HG03432 (cell line): ENCODE results near the gene DNMT3A.

ENCODE experiments used
- ATAC-seq: cut with Tn5 transposase; IDR thresholded peaks from one replicate; pipeline ENCODE4 v1.9.1; 2021; ENCODE audit warnings: mild to moderate bottlenecking, moderate library complexity; ENCODE audit not compliant: unreplicated experiment

The DNMT3A gene

DNA sequence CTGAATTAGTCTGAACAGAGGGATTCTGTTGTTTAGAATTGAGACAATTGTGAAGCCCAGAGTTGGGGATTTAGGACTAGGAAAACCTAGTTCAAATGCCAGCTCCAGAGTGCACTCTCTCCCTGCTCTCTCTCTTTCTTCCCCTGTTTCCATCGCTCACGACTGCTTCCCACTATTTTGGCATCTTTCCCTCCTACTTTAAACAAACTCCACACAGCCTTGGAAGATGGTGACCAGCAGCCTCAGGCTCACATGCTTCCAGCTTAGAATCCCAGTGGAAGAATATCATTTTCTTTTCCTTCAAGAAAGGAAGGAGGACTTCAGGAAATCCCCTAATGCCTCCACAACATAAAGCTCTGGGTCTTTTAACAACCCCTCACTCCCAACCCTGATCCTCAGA is 6.1 kb upstream of the DNMT3A start:
- no peak for ATAC-seq

DNA sequence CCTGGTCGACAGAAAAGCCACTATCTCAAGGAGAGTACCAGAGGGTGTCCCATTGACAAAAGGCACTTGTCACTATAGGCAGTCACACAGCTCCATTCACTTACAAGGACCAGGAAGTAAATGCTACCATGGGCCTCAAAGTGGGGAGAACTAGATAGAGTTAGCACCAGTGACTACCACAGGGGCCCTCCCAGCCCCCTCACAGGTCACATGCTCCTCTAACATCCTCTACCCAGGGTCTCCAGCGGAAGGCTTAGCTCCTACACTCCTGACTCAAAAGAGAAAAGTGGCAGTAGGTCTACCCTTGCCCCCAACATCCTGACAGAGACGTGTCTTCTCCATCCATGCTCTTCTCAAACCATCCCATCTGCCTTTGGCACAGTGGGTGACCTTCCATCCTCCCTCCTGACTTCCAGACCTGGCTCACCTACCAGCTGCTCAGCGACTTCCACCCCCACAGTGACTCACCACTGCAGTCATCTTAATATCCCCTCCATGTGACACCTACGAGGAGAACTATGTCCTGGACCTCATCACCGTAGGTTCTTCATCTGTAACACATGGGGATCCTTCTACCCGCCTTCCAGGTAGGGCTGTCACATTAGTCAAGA is 5.6 kb upstream of the DNMT3A start:
- ATAC-seq: no peak

GRCh38 chr2:25343187-25343825 is 1.6 kb upstream of the DNMT3A start:
- no peak for ATAC-seq

DNA sequence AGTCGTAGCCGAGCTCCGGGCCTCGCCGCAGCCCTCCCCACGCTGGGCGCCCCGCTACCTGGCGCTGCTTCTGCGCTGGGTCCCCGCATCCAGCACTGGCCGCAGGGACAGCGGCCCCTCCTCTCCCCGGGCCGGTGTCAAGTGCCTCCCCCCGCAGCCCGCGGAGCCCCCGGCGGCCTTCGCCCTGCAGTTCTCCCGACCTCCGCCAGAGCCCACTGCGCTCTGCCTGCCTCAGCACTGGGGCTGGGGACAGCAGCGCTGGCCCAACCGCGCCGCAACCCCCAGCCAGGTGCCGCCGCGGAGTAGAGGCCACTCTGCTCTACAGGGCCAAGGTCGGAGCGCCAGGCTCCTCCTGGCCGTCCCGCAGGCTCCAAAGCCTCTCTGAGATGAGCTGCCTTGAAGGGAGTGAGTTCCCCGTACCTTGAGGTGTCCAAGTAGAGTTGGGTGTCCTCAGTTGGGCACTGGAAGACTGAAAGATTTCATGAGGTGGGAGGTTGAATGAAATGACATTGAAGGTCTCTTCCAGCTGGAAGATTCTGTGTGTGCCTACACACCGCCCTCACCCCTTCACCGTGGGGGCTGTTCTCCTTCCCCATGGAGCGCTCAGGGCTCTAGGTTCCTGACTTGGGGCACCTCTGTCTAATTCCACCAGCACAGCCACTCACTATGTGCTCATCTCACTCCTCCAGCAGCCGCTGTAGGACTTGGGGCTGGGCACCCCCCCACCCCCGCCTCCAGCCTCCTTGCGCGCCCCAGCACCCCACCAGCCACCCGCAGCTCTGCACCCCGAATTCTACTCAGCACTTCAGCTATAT is 854 bp upstream of the DNMT3A start:
- peak; percentile 82 for ATAC-seq

GRCh38 chr2:25341011-25341727 is 556 bp downstream of the DNMT3A start:
- ATAC-seq: peak; percentile 31

- ATAC-seq: no peak
Measured at GRCh38 chr2:25340181-25340921, 1.4 kb downstream of the DNMT3A start.

GRCh38 chr2:25339791-25340180 is 1.9 kb downstream of the DNMT3A start:
- ATAC-seq: no peak

GRCh38 chr2:25339211-25339674 is 2.5 kb downstream of the DNMT3A start:
- ATAC-seq: no peak

DNA sequence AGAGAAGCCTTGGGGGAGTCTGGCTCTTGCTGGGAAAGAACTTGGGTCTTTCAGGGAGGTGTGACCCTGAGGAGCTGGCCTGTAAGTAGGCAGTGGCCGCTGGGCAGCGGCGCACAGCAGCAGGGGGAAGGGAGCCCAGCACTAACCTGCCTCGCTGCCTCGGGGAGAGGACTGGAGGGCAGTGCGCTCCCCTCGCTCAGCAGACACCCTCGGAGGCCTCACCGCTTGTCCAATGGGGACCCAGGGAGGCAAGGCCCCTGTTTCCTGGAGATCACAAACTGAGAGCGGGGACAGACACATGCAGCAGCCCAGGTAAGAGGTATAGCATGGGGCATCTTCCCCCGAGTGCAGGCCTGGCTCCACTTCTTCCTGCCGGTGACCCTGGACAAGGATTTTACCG is 3.3 kb downstream of the DNMT3A start:
- ATAC-seq: no peak

DNA sequence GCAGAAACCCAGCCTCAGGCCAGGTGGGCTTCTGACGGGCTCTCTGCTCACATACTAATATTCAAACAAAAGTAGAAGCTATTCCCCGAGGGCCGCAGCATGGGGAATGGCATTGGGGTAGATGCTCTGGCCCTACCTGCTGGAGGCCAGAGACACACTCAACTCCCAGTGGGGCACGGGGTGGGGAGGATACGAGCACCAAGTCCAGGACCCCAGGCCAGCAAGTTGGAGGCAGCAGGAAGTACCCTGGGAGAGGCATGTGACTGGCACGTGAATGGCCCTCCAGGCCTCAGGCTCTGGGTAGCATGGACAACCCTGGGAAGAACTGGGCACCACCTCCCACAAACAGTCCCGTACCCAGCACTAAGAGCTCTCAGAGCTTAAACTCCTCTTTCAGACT is 3.8 kb downstream of the DNMT3A start:
- no peak for ATAC-seq

DNA sequence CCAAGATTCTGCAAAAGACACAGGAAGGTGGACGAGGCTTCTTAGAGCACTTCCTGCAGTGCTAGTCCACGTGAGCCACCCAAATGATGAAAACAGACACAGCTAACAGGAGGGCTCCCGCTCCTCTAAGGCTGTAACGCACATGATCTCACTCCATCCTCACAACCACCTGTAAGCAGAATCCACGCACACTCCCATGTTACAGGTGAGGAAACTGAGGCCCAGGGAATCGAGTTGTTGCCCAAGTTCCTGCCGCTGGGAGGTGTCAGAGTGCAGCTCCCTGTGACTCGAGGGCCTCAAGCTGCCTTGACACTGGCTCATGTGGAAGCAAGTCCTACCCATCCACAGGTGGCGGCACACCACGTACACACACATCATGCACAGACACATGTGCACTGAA is 4.4 kb downstream of the DNMT3A start:
- no peak for ATAC-seq

DNA sequence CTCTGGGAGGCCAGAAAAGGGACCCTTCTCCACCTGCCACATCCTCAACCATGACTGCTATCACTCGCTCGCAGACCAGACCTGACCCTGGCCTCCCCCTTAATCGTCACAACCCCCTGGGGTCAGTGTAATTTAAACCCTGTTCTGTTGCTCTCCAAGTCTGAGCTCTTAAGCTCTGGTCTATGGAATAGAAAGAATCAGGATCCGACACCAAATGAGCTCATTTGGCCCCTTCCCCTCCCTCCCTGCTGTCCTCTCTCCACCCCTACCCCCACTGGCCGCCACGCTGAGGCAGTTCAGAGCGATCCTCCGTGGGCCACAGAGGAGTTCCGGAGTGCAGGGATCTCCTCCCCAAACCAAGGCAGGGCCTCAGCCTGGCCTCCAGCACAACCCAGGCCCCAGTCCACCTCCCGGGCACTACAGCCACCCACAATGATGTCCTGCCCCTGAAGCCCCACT is 5.3 kb downstream of the DNMT3A start:
- no peak for ATAC-seq

DNA sequence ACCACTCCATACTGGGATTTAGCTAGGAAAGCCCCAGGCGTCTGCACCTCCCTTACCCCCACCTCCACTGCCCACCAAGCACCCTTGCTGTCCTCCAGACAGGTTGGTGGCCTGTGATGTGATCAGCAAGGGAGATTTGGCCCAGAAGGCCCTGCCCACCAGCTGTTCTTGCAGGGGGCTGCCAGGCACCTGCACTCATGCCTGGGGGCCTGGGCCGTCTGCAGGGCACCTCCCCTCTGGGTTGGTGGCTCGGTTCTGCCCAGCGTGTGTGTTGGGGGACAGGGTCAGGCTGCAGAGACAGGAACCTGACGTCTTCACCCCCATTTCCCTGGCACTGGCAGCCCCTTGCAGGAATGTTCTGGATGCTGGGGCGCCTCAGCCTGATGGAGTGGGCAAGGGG is 5.8 kb downstream of the DNMT3A start:
- no peak for ATAC-seq

GRCh38 chr2:25335204-25335603 is 6.5 kb downstream of the DNMT3A start:
- ATAC-seq: no peak

GRCh38 chr2:25334482-25334881 is 7.2 kb downstream of the DNMT3A start:
- no peak for ATAC-seq

- ATAC-seq: no peak
Measured at GRCh38 chr2:25333981-25334380, 7.7 kb downstream of the DNMT3A start.

- ATAC-seq: no peak
Measured at GRCh38 chr2:25332571-25332970, 9.2 kb downstream of the DNMT3A start.

- no peak for ATAC-seq
Measured at GRCh38 chr2:25331686-25332365, 9.9 kb downstream of the DNMT3A start.

GRCh38 chr2:25330937-25331336 is 10.8 kb downstream of the DNMT3A start:
- no peak for ATAC-seq

DNA sequence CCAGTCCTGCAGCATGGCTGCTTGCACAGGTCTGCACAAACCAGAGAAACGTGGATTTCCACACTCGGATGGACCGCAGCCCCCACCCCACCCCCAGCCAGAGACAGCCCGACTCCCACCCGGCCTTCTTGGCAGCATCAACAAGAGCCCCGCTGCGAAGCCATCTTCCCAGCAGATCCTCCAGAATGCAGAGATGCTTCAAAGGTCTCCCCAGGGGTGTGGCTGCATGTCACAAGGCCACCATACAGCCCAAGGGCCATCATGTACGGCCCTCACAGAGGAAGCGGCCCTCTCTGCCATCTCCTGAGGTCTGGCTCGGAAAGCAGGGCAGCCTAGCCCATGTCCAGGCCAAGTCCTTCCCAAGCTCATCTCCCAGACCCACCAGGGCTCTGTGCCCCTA is 11.5 kb downstream of the DNMT3A start:
- ATAC-seq: no peak
